NCI-H526 treated with DMSO at 0.1 percent for 48 hours (cell line): Measurements from ENCODE around the gene NPC1.

Source experiments
- DNase-seq: peaks from one replicate; lab custom pipeline; 2025; lab: John Stamatoyannopoulos, UW

Gene NPC1

DNA sequence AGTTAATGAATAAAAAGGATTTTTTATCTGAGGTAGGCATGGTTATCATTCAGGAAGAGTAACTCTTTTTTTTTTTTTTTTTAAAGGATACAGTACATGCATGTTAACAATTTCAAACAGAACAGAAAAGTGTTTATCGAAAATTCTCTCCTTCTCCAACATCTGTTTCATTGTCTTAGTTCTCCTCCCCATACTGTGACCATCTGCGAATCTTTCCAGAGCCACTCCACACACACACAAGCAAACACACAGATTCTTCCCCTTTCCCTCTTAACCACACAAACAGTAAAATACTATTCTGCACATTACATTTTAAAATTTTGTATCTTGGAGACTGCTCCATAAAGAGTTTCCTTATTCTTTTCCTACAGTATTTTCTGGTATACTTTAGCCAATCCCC lies 38.0 kb downstream of the NPC1 start:
- no peak for DNase-seq

DNA sequence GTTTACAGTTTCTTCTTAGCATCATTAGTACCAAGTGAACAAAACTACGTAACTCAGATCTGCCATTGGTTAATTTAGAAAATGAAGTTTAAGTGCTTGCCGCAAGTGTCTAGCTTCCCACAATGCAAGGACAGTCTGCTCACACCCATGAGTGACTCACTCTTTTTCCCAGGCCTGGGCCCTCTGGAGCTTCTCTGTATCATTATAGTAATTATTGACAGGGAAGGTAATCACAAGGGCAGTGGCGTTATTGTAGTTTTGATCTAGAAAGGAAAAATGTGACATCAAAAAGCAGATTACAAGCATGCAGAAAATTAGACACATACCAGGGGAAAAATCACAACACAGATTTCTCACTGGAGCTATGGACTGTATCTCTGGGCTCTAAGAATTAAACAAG lies 38.5 kb downstream of the NPC1 start:
- DNase-seq: no peak

DNA sequence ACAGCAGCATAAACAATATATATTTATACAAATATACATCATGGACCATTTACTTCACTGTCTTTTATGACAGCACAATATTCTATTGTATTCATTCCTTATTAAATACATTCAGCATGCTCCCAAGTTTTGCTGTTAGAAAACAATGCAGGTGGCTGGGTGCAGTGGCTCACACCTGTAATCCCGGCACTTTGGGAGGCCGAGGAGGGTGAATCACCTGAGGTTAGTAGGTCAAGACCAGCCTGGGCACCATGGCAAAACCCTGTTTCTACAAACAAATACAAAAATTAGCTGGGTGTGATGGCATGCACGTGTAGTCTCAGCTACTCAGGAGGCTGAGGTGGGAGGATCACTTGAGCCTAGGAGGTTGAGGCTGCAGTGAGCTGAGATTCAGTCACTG lies 39.0 kb downstream of the NPC1 start:
- DNase-seq: no peak

DNA sequence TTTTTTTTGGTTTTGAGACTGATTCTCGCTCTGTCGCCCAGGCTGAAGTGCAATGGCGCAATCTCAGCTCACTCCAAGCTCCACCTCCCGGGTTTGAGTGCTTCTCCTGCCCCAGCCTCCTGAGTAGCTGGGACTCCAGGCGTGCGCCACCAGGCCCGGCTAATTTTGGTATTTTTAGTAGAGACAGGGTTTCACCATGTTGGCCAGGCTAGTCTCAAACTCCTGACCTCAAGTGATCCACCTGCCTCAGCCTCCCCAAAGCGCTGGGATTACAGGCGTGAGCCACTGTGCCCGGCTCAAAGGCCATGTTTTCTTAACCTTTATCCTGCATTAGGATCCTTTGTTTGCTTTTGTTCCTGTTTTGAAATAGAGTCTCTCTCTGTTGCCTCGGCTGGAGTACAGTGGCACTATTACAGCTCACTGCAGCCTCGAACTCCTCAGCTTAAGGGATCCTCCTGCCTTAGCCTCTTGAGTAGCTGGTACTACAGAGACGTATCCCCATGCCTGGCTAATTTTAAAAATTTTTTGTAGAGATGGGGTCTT lies 41.0 kb downstream of the NPC1 start:
- no peak for DNase-seq

DNA sequence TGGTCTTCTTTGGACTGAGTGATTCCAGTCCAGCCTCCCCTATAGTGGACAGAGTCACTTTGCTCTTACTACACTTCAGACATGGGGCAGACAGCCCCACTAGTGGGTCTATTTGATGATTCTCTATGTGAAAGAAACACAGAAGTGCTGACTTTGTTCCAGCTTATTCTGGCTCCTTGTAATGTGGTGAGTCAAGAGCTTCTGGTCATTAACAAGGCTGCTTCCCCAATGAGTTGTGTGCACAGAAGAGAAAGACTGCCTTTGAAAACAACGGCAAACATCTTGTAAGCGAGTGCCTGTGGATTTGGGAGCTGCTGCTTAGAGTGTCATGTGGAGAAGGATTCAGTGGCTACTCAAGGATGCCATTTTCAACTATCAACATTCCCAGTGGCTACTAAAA lies 43.8 kb downstream of the NPC1 start:
- DNase-seq: no peak

DNA sequence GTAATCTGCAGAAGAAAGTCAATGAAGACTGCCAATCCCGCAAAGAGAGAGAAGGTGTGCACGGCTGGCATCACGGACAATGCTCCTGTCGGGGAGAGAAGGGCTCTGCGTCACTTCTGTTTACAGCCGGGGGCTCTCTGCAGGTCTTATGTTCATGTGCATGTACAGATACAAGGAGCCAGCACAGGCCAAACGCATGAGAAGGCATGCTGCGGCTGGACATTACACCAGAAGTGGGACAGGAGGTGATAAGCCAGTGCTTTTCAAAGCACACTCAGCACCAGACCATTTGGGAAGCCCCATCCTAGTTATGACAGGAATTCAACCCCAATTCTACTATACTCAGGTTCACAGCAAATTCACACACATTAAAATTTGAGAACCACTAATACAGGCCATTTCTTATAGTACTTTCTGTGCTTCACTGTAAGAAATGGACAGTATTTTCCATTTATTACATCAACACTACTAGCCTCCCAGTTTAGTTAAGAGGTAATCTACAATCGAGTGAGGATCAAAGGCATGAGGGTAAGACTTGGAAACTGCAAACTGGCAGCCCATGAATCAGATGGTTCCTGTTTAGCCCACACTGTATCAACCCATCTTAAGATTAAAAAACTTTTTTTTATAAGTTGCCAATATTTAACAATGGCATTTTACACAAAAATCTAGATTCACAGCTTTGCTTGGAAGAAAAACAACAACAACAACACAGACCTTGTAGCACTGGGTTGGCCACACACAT lies 44.8 kb downstream of the NPC1 start:
- no peak for DNase-seq

DNA sequence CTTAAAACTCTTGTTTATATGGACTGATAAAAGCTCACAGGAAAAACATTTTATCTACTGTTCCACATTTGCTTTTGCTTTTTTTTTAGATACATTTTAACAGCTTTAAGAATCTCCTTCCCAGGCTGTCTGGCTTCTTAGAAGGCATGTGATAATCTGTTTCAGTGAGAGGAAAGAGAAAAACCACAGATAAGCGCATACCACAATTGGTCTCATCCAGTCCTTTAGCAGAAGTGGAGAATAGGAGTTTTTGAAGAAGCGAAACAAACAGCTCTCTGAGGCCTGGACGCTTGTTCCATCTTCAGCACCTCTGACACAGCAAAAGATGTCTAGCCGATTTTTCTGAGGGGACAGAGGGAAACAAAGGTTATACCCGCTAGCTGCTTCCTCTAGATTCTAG lies 45.4 kb downstream of the NPC1 start:
- no peak for DNase-seq

DNA sequence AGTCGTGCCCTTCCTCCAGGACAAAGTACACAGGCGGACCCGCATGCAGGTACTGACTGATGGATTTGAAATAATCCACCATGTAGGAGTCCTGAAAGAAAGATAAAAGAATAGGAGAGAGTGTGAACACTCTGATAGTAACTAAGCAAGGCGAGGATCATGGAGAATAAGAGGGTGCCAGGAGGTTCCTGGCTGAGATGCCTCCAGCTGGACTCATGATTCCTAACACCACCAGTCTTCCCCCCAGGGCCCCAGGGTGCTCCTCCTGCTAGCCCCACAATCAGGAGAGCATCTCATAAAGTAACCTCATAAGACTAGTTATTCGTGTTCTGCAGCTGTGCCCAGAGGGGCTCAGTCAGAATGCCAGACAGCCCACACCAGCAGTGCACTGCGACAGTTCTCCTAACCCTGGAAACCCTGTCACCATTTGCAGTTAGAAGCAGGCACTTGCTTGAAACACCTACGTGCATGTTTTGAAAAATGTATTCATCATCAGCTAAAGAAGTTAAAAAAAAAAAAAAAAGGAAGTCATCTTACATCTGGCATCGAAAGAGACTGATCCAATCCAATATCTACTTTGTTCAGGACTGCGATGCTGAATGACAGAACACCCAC lies 46.3 kb downstream of the NPC1 start:
- no peak for DNase-seq

DNA sequence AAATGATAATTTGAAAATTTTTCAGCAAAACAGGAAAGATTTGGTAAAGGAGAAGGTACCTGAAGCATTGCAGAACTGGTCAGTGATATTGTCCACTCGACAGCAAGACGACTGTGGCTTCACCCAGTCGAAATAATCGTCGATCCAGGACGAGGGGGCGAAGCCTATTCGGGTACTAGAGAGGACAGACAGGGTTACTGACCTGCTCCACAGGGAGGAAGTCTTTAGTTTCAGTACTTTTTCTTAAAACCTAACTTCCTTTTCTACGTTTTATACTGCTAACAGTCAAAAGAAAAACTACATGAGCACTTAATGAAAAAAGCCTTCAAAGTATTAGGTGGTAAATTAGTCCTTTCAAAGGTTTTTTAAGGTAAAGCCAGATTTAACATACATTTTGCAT lies 47.0 kb downstream of the NPC1 start:
- no peak for DNase-seq

DNA sequence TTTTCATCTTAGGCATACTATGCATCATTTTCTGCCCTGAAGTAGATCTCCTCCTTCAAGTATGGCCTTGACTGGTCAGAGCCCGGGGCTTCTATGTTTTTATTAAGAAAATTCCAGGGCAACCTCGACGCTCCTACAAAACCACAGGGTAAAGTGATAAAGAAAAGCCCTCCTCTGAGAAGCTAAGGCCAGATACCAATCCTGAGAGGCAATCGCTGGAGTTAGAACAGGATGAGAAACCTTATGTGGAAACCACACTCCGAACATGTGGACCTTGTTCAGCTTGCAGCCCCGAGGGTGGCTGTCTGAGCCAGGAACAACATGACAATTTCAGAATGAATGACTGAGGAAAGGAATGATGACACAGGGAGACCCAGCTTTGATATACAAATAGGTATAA lies 47.4 kb downstream of the NPC1 start:
- no peak for DNase-seq

DNA sequence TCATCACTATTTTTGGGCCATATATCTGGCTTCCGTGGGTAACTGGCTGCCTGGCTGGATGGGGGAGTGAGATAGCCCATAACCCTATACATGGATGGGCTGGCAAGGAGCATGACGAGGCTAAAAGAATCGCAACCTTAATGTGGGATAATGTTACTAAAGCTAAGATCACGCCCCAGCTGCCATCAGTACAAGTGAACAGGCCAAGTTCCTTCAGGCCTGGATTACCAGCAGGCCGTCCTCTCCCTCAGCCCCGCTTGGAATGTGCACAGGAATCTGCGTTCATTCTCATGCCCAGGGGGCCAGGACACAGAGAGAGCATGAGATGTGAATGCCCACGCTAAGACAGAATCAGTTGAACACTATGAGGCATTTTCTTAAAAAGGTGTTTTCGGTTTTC lies 48.3 kb downstream of the NPC1 start:
- no peak for DNase-seq

DNA sequence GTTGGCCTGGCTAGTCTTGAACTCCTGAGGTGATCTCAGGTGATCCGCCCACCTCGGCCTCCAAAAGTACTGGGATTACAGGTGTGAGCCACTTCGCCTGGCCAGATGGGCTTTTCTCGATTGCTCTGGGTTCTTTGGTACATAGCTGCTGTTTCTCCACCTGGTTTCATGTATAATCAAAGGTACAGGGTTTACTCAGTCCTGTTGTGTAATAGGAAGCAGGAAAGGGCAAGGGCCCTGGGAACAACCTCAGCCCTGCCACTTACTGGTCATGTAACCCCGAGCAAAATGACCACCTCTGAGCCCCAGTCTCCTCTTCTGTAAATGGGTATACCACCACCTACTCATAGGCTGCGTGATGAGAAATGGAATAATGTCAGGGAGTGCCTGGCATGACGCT lies 49.0 kb downstream of the NPC1 start:
- no peak for DNase-seq

DNA sequence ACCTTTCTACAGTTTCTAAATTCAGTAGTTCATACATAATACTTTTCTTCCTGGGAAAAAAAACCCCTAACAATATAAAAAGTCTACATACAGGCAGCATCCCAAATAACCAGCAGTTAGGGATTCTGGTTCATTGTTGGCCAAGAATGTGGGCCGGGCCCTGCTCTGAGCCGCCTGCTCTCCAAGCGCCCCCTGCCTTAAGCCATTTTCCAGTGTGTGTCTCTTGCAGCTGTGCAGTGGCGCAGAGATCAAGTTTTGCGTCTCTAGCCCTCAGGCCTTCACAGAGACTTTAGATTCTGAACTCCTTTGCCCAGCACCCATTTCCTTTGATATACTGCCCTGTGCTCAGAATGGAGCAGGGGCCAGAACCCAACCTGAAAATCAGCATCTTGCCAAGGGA lies 50.1 kb downstream of the NPC1 start:
- no peak for DNase-seq

DNA sequence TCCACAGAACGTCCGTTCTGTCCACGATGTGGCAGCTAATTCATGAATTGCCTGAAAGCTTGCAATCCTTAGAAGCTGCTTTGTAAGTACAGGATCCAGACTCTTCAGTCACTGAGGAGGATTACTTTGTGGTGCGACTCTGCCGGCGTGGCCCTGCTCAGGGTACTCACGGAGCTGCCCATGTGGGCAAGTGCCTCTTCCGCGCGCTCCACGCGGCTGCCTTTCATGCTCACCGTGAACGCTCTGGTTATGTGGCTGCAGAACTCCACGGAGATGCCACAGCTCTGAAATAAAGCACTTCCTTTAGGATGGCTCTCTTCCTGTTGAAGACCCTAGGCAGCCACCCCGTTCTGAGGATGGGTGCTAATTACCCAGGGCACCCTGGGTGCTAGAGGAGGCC lies 52.0 kb downstream of the NPC1 start:
- DNase-seq: no peak

DNA sequence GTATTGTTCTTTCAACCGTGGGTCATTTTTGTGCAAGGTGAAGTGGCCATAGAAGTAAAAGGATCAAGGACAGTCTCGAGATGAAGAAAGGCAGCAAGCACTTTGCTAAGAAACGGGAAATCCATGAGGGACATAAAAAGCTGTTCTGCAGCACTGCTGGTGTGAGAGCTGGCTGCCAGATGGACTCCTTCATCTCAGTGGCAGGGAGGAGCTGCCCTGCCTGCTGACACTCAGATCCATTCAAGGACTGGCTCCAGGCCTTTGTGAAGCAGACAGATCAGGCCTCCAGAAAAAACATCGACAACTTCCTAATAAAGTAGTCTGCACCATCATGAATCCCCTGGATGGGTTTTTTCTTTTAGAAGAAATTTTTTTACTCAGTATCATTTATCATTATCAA lies 53.5 kb downstream of the NPC1 start:
- DNase-seq: no peak

DNA sequence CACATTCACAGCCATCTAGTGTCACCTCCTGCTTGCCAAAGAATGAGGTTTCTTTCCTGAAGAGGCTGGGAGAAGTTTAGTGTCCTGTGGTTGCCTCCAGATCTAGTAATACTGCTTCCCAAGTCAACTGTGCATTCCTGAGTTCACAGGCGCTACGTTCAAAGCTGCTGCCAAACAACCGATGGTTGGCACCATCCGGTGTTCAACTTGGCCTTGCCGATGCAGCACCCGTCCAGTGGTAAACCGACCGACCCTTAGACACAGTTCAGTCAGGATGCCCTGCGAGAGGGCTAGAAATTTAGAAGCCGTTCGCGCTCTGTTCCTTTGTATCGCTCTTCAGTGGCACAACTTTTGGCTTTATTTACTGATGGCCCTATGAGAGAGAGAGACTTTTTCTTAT lies 54.4 kb downstream of the NPC1 start:
- DNase-seq: no peak

DNA sequence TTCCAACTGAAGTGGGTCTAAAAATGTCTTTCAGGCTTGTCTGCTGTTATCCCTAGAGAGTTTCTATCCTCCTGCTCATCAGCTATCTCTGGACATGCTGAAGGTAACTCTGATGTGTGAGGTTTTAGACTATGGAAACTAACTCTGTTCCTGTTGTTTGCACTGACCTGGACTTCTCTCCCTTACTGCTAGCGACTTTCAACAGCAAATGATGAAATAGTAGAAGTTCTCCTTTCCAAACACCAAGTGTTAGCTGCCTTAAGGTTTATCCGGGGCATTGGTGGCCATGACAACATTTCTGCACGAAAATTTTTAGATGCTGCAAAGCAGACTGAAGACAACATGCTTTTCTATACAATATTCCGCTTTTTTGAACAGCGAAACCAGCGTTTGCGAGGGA lies 56.1 kb downstream of the NPC1 start:
- no peak for DNase-seq

DNA sequence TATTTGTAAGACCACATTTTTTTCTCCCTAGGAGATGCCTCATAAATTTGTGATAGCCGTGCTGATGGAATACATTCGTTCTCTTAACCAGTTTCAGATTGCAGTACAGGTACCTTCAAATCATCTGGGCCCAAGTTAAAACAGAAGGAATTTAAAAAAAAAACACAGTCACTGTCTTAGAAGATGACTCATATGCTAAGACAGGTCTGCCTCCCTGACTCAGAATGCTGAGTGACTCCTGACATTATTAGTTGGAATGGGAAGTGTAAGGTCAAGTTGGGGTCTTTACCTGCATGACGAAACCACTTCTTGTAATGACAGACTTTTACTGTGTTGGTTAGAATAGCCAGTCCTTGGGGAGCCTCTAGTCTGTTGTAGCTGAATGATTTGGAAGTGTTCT lies 56.7 kb downstream of the NPC1 start:
- DNase-seq: no peak

DNA sequence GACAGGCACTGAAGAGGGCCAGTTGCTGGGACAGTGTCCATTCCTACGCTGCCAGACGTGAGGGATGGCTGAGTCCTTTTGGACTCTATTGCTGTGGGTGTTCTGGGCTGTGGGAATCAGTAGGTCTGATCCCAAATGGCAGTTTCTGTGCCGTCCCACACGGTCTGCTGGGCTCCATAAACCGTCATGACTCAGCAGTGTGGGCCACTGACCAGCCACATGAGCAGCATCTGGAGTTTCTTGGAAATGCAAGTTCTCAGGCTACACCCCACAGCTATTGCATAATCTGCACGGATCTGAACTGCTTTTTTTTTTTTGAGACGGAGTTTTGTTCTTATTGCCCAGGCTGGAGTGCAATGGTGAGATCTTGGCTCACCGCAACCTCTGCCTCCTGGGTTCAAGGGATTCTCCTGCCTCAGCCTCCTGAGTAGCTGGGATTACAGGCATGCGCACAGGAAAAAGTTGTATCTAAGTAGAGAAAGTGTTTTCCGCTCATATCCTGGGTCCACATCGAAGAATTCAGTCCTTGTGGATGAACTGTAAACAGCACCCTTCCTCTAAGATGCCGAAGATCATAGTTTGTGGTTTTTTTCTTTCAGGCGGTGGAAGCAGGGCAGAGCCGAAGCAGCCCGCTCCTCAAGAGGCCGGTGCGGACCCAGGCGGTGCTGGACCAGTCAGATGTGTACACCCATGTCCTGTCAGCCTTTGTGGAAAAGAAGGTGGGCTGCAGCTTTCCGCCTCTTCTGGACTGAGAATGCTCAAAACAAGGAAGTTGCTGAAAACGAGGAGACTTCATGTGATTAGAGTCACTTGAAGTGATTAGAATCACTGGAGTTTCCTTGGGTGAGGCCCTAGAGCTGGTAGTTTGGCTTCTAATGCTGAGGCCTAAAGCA lies 57.5 kb downstream of the NPC1 start:
- no peak for DNase-seq

DNA sequence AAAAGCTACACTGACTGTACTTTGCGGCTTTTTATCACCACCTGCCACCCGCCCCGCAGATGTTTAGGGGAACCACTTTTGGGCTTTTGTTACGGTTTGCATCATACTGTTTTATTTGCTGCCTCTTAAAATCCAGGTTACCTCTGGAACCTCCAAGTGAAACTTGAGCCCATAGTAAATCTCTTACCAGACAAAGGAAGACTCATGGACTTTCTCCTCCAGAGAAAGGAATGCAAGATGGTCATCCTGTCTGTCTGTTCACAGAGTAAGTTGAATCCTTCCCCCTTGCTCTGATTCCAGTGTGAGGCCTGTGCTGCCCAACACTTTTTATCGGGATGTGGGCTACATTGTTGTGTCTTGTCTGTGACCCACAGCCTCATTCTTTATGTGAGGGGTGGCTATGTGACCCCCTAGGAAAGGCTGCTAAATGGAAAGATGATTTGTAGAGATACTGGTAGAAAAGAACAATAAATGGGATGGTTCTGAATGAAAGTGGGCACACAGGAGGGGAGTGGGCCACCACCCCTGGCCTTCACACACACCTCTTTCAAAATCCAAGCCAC lies 59.7 kb downstream of the NPC1 start:
- DNase-seq: no peak

DNA sequence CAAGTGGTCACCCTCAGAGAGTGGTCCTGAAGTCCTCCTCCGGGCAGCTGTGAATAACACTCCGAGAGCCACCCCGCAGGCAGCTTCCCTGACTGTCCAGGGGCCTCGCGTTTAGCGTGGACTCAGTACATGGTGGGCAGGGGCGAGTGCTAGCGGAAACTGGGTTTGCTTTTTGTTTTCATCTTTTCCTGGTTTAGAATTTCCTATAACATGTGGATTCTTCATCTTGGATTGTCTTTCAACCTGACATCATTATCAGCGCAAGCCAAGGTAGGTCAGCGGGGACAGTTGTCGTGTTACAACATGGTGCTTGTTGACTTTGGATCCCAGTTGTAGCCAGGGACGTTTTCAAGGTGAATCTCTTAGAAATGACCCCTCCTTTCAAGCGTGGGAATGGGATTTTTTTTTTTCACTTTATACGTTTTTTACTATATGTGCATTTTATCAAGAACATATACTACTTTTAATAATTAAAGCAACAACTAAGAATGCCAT lies 62.0 kb downstream of the NPC1 start:
- DNase-seq: no peak

DNA sequence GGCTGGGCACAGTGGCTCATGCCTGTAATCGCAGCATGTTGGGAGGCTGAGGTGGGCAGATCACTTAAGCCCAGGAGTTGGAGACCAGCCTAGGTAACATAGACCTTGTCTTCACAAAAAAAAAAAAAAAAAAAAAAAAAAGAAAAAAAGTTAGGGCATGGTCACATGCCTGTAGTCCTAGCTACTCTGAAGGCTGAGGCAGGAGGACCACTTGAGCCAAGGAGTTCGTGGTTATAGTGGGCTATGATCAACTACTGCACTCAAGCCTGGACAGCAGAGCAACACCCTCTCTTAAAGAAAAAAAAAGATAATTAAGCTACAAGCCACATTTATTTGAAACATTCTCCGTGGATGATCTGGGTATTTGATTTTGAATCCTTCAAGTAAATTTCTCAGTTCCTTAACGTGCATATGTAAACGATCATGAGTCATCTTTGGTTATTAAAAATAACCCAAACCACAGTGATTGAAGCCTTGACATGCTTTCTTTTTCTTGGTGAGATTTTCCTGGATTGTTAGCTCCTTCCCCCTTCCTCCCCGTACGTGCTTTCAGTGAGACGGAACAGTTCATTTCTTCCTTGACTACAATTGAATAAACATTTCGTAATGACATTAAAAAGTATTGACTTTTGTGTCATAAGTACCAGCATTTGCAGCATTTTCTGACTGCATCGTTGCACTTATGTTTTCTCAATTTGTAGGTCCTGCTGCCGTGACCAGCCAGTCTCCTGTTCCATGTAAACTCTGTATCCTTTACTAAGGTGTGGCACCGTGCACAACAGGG lies 62.7 kb downstream of the NPC1 start:
- no peak for DNase-seq
